Renal cortical epithelial cell (primary cell): ENCODE measurements around the gene LST1. TPM values are rescaled to one million over a fixed set of nuclear protein-coding genes. Genes with fewer than 3 reads are reported as not detected.
"Not testable (repeated sequence)": the region's sequence is repeated elsewhere in the genome, so short reads cannot be mapped to it uniquely, and the experiment has no call there.

Source experiments
- DNase-seq: peaks from one replicate; pipeline ENCODE4 v3.0.0-alpha.2; 2011; ENCODE audit warnings: low read depth
- total RNA-seq: library from RNA; depleted of rRNA; stranded (reverse); fragments of >200 nt; gene quantifications from 2 replicates; pipeline ENCODE4 v1.2.3, GENCODE V29; 2014

Gene LST1
- total RNA-seq, 1 donor from 2014 or later, result not detected

- peak; percentile 41 for DNase-seq
These were observed 5.2 kb upstream of the LST1 start for GRCh38 chr6:31580807-31581433.

GRCh38 chr6:31581434-31582229 is 4.4 kb upstream of the LST1 start:
- no peak for DNase-seq

GRCh38 chr6:31582230-31582643 is 3.8 kb upstream of the LST1 start, which contains the start of gene LTB:
Gene LTB (minus strand): TSS chr6:31582424. CDS start chr6:31582417, 7 bp downstream.
- DNase-seq, result no peak

GRCh38 chr6:31585491-31585890 is 586 bp upstream of the LST1 start:
- DNase-seq, result no peak

- DNase-seq, result no peak
These were observed 663 bp downstream of the LST1 start for GRCh38 chr6:31586599-31587281.

- no peak for DNase-seq
These were observed 2.0 kb downstream of the LST1 start for GRCh38 chr6:31587791-31588777.

GRCh38 chr6:31588871-31589650 is 3.0 kb downstream of the LST1 start:
- DNase-seq, result no peak

GRCh38 chr6:31590691-31591090 is 4.6 kb downstream of the LST1 start:
- DNase-seq, result not testable (repeated sequence)

- no peak for DNase-seq
These were observed 6.3 kb downstream of the LST1 start for GRCh38 chr6:31592396-31592771.

- no peak for DNase-seq
These were observed 10.9 kb downstream of the LST1 start for GRCh38 chr6:31597006-31597405.

- no peak for DNase-seq
These were observed 21.2 kb downstream of the LST1 start for GRCh38 chr6:31607317-31607716.

GRCh38 chr6:31609519-31610406 is 23.7 kb downstream of the LST1 start:
- no peak for DNase-seq

GRCh38 chr6:31610968-31611367 is 24.9 kb downstream of the LST1 start:
- DNase-seq, result no peak

GRCh38 chr6:31614075-31614619 is 28.1 kb downstream of the LST1 start:
- DNase-seq, result no peak

GRCh38 chr6:31614684-31615578 is 28.9 kb downstream of the LST1 start, which contains the start of gene AIF1:
Gene AIF1 (plus strand): TSS chr6:31615234. CDS start chr6:31615330, 96 bp downstream.
- DNase-seq, result no peak

GRCh38 chr6:31615748-31616147 is 29.7 kb downstream of the LST1 start:
- no peak for DNase-seq

- no peak for DNase-seq
These were observed 30.9 kb downstream of the LST1 start for GRCh38 chr6:31617010-31617409.
